ENCODE data around the gene NKX2-2. TPM values are rescaled to one million over a fixed set of nuclear protein-coding genes. Genes with fewer than 3 reads are reported as not detected.

Gene NKX2-2
- polyA plus RNA-seq, 1 donor, result 4.1 TPM

DNA sequence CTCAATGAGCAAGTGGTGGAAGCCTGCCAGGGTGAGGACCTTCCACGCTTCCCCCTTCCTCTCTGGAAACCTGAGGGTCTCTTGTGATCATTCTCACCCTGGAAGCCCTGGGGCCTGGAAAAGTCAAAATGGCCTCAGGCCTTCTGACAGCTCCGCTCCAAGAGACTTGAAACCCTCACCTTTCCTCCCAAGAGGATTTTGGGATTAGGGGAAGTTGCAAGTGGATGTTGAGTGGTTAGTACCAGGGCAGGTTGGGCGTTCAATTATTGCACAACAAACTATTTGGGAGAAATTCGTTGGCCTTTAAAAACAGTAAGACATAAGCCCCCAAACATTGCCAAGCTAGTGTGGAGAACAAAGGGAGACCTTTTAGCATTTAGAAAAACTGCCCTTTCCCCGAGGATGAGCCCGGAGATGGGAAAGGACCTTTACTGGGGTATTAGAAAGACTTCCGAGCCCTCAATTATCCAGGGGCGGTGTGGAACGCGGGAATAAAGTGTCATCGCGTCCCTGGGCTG, 4.7 kb downstream of the NKX2-2 start:
- no peak overlapping the region for H3K27ac ChIP-seq (ENCODE audit: low read length)

DNA sequence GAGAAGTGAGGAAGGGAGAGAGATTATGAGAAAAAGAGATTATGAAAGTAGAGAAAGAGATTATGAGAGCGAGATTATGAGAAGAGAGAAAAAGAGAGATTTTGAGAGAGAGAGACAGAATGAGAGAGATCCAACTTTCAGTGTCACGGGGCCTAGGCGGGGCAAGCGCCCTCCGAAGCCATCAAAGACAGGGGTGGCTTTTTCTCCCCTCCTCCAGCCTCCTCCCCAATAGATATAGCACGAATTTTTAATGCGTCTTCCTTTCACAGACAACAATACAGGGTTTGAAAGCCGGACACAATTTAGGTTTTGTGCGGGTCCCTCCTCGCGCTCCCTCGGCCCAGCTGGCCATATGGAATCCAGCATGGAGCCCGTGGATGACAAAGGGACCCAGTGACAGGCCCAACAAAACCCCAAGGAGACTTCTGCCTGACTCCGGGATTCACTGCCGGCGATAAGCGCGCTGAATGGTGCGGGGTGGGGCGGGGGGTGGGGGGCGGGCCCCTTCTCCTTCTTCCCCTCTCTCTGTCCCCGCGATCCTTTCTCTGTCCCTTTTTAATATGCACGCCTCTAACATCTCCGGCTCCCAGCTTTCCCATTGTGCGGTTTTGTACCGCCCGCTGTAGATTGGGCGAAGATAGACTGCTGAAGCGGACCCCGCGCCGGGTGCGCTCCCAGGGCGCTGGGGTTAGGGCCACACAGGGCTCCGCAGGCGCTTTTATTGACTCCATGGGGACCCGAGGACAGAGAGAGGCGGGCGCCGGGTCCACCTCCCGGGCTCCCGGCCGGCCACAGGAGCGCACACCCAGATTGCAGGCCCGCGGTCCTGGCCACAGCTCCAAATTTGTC, 5.4 kb downstream of the NKX2-2 start:
- H3K27ac ChIP-seq (ENCODE audit: low read length), result no peak overlapping the region
- no peak overlapping the region for H3K4me3 ChIP-seq (ENCODE audit: low read length)
- peaks cover 15% of the 10 kb centered on the region for H3K9me3 ChIP-seq (ENCODE audit: control insufficient read depth, low read depth, low read length)
- H3K4me1 ChIP-seq (ENCODE audit: control insufficient read depth, insufficient read depth, low read length), result peaks cover 12% of the 10 kb centered on the region
- no peaks in the 10 kb centered on the region for H3K36me3 ChIP-seq (ENCODE audit: control insufficient read depth, insufficient read depth, low read length)
- no peak for DNase-seq
- H3K27me3 ChIP-seq (ENCODE audit: control insufficient read depth, insufficient read depth, low read length), result peaks cover 96% of the 10 kb centered on the region
- WGBS (ENCODE audit: insufficient coverage, low lambda C conversion rate), result 0% methylated on average over 1 of the region's 47 CpGs

More for the DNA sequence above, 4.7 kb downstream of the NKX2-2 start:
- H3K4me1 ChIP-seq (ENCODE audit: control insufficient read depth, insufficient read depth, low read length), result peaks cover 12% of the 10 kb centered on the region
- H3K4me3 ChIP-seq (ENCODE audit: low read length), result no peak overlapping the region
- no peak for DNase-seq
- no CpG with 5 or more reads among the region's 12 CpGs for WGBS (ENCODE audit: insufficient coverage, low lambda C conversion rate)
- H3K27me3 ChIP-seq (ENCODE audit: control insufficient read depth, insufficient read depth, low read length), result peaks cover 97% of the 10 kb centered on the region
- no peaks in the 10 kb centered on the region for H3K36me3 ChIP-seq (ENCODE audit: control insufficient read depth, insufficient read depth, low read length)
- H3K9me3 ChIP-seq (ENCODE audit: control insufficient read depth, low read depth, low read length), result peaks cover 19% of the 10 kb centered on the region

DNA sequence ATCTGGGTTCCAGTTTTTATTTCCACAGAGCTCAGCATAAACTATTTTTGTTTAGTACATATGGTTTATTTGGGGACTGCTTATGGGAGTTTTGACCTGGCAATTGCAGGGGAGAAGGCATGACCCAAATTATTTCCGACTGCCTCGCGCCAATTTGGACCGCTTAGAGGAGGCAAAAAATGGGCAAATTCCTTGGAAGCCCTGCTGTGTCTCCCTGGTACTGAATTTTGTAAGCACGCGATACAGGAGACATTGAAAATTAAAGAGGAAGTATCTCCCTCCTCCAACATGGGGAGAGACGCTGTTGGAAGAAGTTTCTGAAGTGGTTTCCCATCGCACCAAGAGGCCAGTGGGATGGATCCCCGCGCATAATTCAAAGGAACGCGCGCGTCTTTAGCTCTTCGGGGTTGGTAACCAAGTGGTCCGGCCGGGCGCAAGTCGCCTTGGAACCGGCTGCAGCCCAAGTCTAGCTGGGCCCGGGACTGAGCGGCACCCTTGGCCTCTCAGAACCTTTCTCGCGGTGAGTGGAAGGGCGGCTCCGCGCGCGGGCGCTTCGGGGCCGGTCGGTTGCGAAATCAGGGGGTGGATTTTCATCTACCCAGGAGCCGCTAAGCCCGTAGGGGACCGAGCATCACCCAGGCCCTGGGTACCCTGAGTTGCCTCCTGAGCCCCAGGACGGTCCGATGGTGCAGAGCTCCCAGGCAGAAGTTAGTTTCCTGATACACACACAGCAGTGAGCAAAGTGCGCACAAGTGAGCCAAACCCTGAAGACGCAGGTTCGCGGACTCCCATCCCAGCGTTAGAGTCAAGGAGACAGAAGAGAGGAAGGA, 6.2 kb downstream of the NKX2-2 start:
- 11% methylated on average over 5 of the region's 44 CpGs for WGBS (ENCODE audit: insufficient coverage, low lambda C conversion rate)
- Histone ChIP-seq H3K9me3 (ENCODE audit: control insufficient read depth, low read depth, low read length) (peaks cover 11% of the 10 kb centered on the region), H3K27me3 (ENCODE audit: control insufficient read depth, insufficient read depth, low read length) (peaks cover 96% of the 10 kb centered on the region), H3K27ac (ENCODE audit: low read length) (no peak overlapping the region), H3K4me3 (ENCODE audit: low read length) (no peak overlapping the region), H3K36me3 (ENCODE audit: control insufficient read depth, insufficient read depth, low read length) (no peaks in the 10 kb centered on the region), H3K4me1 (ENCODE audit: control insufficient read depth, insufficient read depth, low read length) (peaks cover 10% of the 10 kb centered on the region)
- DNase-seq, result no peak

GRCh38 chr20:21505810-21506530, 7.9 kb downstream of the NKX2-2 start:
- Histone ChIP-seq H3K36me3 (ENCODE audit: control insufficient read depth, insufficient read depth, low read length) (no peaks in the 10 kb centered on the region), H3K27me3 (ENCODE audit: control insufficient read depth, insufficient read depth, low read length) (peaks cover 88% of the 10 kb centered on the region), H3K4me3 (ENCODE audit: low read length) (peak overlapping the region; percentile 13), H3K4me1 (ENCODE audit: control insufficient read depth, insufficient read depth, low read length) (peaks cover 5% of the 10 kb centered on the region), H3K27ac (ENCODE audit: low read length) (no peak overlapping the region), H3K9me3 (ENCODE audit: control insufficient read depth, low read depth, low read length) (peaks cover 3% of the 10 kb centered on the region)
- no CpG with 5 or more reads among the region's 95 CpGs for WGBS (ENCODE audit: insufficient coverage, low lambda C conversion rate)
- DNase-seq, result peak; percentile 29 to 58

- H3K36me3 ChIP-seq (ENCODE audit: control insufficient read depth, insufficient read depth, low read length), result no peaks in the 10 kb centered on the region
- peaks cover 5% of the 10 kb centered on the region for H3K4me1 ChIP-seq (ENCODE audit: control insufficient read depth, insufficient read depth, low read length)
- no peak overlapping the region for H3K4me3 ChIP-seq (ENCODE audit: low read length)
- no peak overlapping the region for H3K27ac ChIP-seq (ENCODE audit: low read length)
- WGBS (ENCODE audit: insufficient coverage, low lambda C conversion rate), result no CpG with 5 or more reads among the region's 36 CpGs
- H3K9me3 ChIP-seq (ENCODE audit: control insufficient read depth, low read depth, low read length), result peaks cover 3% of the 10 kb centered on the region
- DNase-seq, result peak in 1 of 2 donors; percentile 35
- peaks cover 89% of the 10 kb centered on the region for H3K27me3 ChIP-seq (ENCODE audit: control insufficient read depth, insufficient read depth, low read length)
Observed at GRCh38 chr20:21505161-21505809, 8.6 kb downstream of the NKX2-2 start.

DNA sequence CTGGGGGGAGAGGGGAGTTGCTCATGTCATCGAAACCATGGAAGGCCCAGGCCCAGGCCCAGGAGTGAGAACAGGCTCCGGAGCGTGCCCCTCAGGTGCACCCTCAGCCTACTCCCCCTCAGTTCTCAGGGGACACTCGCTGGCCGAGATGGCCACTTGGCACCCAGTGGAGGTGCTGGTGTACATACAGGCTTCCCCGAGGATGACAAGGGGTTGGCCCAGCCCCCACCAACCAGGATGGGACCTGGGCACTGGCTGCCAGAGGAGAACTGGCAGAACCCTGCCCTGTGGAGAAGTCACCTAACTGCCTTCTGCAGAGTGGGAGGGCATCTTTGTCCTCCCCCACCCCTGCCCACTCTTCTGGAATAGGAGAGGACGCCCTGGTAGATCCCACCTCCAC, 9.5 kb downstream of the NKX2-2 start:
- WGBS (ENCODE audit: insufficient coverage, low lambda C conversion rate), result no CpG with 5 or more reads among the region's 7 CpGs
- no peak overlapping the region for H3K27ac ChIP-seq (ENCODE audit: low read length)
- H3K4me1 ChIP-seq (ENCODE audit: control insufficient read depth, insufficient read depth, low read length), result peaks cover 5% of the 10 kb centered on the region

GRCh38 chr20:21503345-21503744, 10.5 kb downstream of the NKX2-2 start:
- Histone ChIP-seq H3K4me1 (ENCODE audit: control insufficient read depth, insufficient read depth, low read length) (peaks cover 5% of the 10 kb centered on the region), H3K27ac (ENCODE audit: low read length) (no peak overlapping the region), H3K9me3 (ENCODE audit: control insufficient read depth, low read depth, low read length) (peaks cover 3% of the 10 kb centered on the region), H3K4me3 (ENCODE audit: low read length) (no peak overlapping the region), H3K27me3 (ENCODE audit: control insufficient read depth, insufficient read depth, low read length) (peaks cover 81% of the 10 kb centered on the region), H3K36me3 (ENCODE audit: control insufficient read depth, insufficient read depth, low read length) (no peaks in the 10 kb centered on the region)
- no peak for DNase-seq
- WGBS (ENCODE audit: insufficient coverage, low lambda C conversion rate), result no CpG with 5 or more reads among the region's 4 CpGs

More for the DNA sequence above, 9.5 kb downstream of the NKX2-2 start:
- peaks cover 3% of the 10 kb centered on the region for H3K9me3 ChIP-seq (ENCODE audit: control insufficient read depth, low read depth, low read length)
- no peak for DNase-seq
- H3K36me3 ChIP-seq (ENCODE audit: control insufficient read depth, insufficient read depth, low read length), result no peaks in the 10 kb centered on the region
- peaks cover 84% of the 10 kb centered on the region for H3K27me3 ChIP-seq (ENCODE audit: control insufficient read depth, insufficient read depth, low read length)
- H3K4me3 ChIP-seq (ENCODE audit: low read length), result no peak overlapping the region

- peaks cover 5% of the 10 kb centered on the region for H3K4me1 ChIP-seq (ENCODE audit: control insufficient read depth, insufficient read depth, low read length)
- WGBS (ENCODE audit: insufficient coverage, low lambda C conversion rate), result no CpG with 5 or more reads among the region's 11 CpGs
- DNase-seq, result no peak
- H3K4me3 ChIP-seq (ENCODE audit: low read length), result no peak overlapping the region
- H3K36me3 ChIP-seq (ENCODE audit: control insufficient read depth, insufficient read depth, low read length), result no peaks in the 10 kb centered on the region
- H3K27me3 ChIP-seq (ENCODE audit: control insufficient read depth, insufficient read depth, low read length), result peaks cover 64% of the 10 kb centered on the region
- no peak overlapping the region for H3K27ac ChIP-seq (ENCODE audit: low read length)
- H3K9me3 ChIP-seq (ENCODE audit: control insufficient read depth, low read depth, low read length), result no peaks in the 10 kb centered on the region
Observed at GRCh38 chr20:21501184-21501583, 12.7 kb downstream of the NKX2-2 start.

DNA sequence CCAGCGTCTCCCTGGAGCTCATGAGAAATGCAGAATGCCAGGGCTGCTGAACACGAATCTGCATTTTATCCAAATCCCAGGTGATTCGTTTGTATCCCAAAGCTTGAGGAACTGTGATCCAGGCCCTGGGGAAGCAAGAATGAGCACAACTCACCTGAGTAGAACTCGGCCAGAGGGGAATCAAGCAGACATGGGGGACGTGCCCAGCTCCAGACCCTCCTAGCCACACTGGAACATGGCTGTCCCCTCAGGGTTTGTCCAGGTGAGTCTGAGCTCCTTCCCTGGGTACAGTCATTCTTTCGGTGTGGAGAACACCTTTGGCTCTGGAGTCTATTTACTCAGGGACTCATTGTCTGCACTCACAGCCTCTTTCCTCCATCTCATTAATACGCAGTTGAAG, 13.3 kb downstream of the NKX2-2 start:
- WGBS (ENCODE audit: insufficient coverage, low lambda C conversion rate), result 100% methylated on average over 1 of the region's 7 CpGs
- Histone ChIP-seq H3K4me3 (ENCODE audit: low read length) (no peak overlapping the region), H3K27ac (ENCODE audit: low read length) (no peak overlapping the region), H3K9me3 (ENCODE audit: control insufficient read depth, low read depth, low read length) (no peaks in the 10 kb centered on the region), H3K27me3 (ENCODE audit: control insufficient read depth, insufficient read depth, low read length) (peaks cover 60% of the 10 kb centered on the region), H3K36me3 (ENCODE audit: control insufficient read depth, insufficient read depth, low read length) (no peaks in the 10 kb centered on the region), H3K4me1 (ENCODE audit: control insufficient read depth, insufficient read depth, low read length) (peaks cover 4% of the 10 kb centered on the region)
- no peak for DNase-seq
